WTC11 (cell line): ENCODE data around the gene TENT4B. TPM values are rescaled to one million over a fixed set of nuclear protein-coding genes. Genes with fewer than 3 reads are reported as not detected.

Experiments used
- ATAC-seq: fragments of 200-7000 bp; cut with Tn5 transposase; 2 replicates; pipeline ENCODE4 v1.10.0; 2021; ENCODE audit warnings: mild to moderate bottlenecking, moderate library complexity
- CTCF ChIA-PET: fragments of 300-600 bp; sonication (Branson Sonifier 250); formaldehyde crosslinking; loops from one replicate; lab custom pipeline; 2021; ENCODE audit warnings: antibody characterized with exemption; lab: Charles Lee
- POLR2A ChIA-PET: fragments of 350-600 bp; sonication (Branson Sonifier 250); formaldehyde crosslinking; loops from one replicate; lab custom pipeline; 2021; ENCODE audit warnings: antibody characterized with exemption; lab: Charles Lee
- DNase-seq: peaks from one replicate; pipeline ENCODE4 v3.0.0; 2021; ENCODE audit warnings: low spot score
- H3K27ac Mint-ChIP-seq: 2 replicates; pipeline ENCODE4 v1.8.0; 2021; ENCODE audit warnings: mixed read lengths
- H3K27me3 Mint-ChIP-seq: 2 replicates; pipeline ENCODE4 v1.8.0; 2021; ENCODE audit warnings: low read depth, mild to moderate bottlenecking, moderate library complexity, mixed read lengths
- H3K36me3 Mint-ChIP-seq: 2 replicates; pipeline ENCODE4 v1.8.0; 2021; ENCODE audit warnings: mixed read lengths
- H3K4me1 Mint-ChIP-seq: 2 replicates; pipeline ENCODE4 v1.8.0; 2022; ENCODE audit warnings: mixed read lengths
- H3K4me3 Mint-ChIP-seq: 2 replicates; pipeline ENCODE4 v1.8.0; 2021; ENCODE audit warnings: mild to moderate bottlenecking, moderate library complexity, mixed read lengths
- H3K9me3 Mint-ChIP-seq: 2 replicates; pipeline ENCODE4 v1.8.0; 2021; ENCODE audit warnings: mixed read lengths
- AR ChIP-seq: fragments of 250-450 bp; sonication (Bioruptor Pico); IDR thresholded peaks from 2 replicates; pipeline ENCODE4 v1.9.0; 2021; ENCODE audit warnings: mild to moderate bottlenecking
- ATF2 ChIP-seq: sonication (generic); formaldehyde crosslinking; IDR thresholded peaks from 2 replicates; pipeline ENCODE4 v1.8.1; 2022; ENCODE audit warnings: low read depth, missing genetic modification reagents, borderline replicate concordance
- CREM ChIP-seq: sonication (generic); formaldehyde crosslinking; IDR thresholded peaks from 2 replicates; pipeline ENCODE4 v1.8.1; 2022; ENCODE audit warnings: mild to moderate bottlenecking, missing genetic modification reagents, moderate library complexity
- E2F1 ChIP-seq: sonication (generic); formaldehyde crosslinking; IDR thresholded peaks from 2 replicates; pipeline ENCODE4 v1.8.0; 2022; ENCODE audit warnings: mild to moderate bottlenecking, missing genetic modification reagents
- E2F5 ChIP-seq: sonication (generic); formaldehyde crosslinking; IDR thresholded peaks from 2 replicates; pipeline ENCODE4 v1.8.1; 2022; ENCODE audit warnings: mild to moderate bottlenecking, moderate library complexity, missing genetic modification reagents
- ETV6 ChIP-seq: sonication (generic); formaldehyde crosslinking; IDR thresholded peaks from 2 replicates; pipeline ENCODE4 v1.8.1; 2022; ENCODE audit warnings: mild to moderate bottlenecking, missing genetic modification reagents
- FOXP4 ChIP-seq: sonication (generic); formaldehyde crosslinking; IDR thresholded peaks from 2 replicates; pipeline ENCODE4 v1.8.0; 2022; ENCODE audit warnings: mild to moderate bottlenecking, missing genetic modification reagents
- NR2C2 ChIP-seq: sonication (generic); formaldehyde crosslinking; IDR thresholded peaks from 2 replicates; pipeline ENCODE4 v1.8.0; 2022; ENCODE audit warnings: mild to moderate bottlenecking, missing genetic modification reagents
- STAT6 ChIP-seq: sonication (generic); formaldehyde crosslinking; conservative IDR thresholded peaks from 2 replicates; pipeline ENCODE4 v1.8.1; 2023; ENCODE audit warnings: mild to moderate bottlenecking, low read depth, missing genetic modification reagents, moderate library complexity
- USF2 ChIP-seq: sonication (generic); formaldehyde crosslinking; IDR thresholded peaks from 2 replicates; pipeline ENCODE4 v1.8.1; 2023; ENCODE audit warnings: mild to moderate bottlenecking, missing genetic modification reagents, moderate library complexity
- ZMAT4 ChIP-seq: fragments of 250-450 bp; sonication (Bioruptor Pico); IDR thresholded peaks from 2 replicates; pipeline ENCODE4 v1.9.0; 2021; ENCODE audit warnings: mild to moderate bottlenecking
- ZNF219 ChIP-seq: sonication (generic); formaldehyde crosslinking; IDR thresholded peaks from 2 replicates; pipeline ENCODE4 v1.8.0; 2023; ENCODE audit warnings: missing genetic modification reagents, mild to moderate bottlenecking, borderline replicate concordance
- ZNF232 ChIP-seq: sonication (generic); formaldehyde crosslinking; IDR thresholded peaks from 2 replicates; pipeline ENCODE4 v1.8.0; 2022; ENCODE audit warnings: mild to moderate bottlenecking, missing genetic modification reagents
- ZNF416 ChIP-seq: fragments of 250-450 bp; sonication (Bioruptor Pico); IDR thresholded peaks from 2 replicates; pipeline ENCODE4 v1.9.0; 2021; ENCODE audit warnings: mild to moderate bottlenecking, inconsistent platforms
- ZNF423 ChIP-seq: fragments of 250-450 bp; sonication (Bioruptor Pico); IDR thresholded peaks from 2 replicates; pipeline ENCODE4 v2.1.2; 2022; ENCODE audit warnings: mild to moderate bottlenecking, moderate library complexity
- total RNA-seq: library from RNA; stranded (reverse); gene quantifications from 3 replicates; pipeline ENCODE4 v1.2.3, GENCODE V29; 2021

The TENT4B gene
- total RNA-seq, 1 experiment from 2014 or later: 14.3 TPM

GRCh38 chr16:50133214-50133613, 19.9 kb upstream of the TENT4B start:
- POLR2A ChIA-PET: no interaction called here
- CTCF ChIA-PET: interaction anchor here (1.8 kb wide), 1 partner anchor 77 kb away, joined by 5 read pairs; no protein-coding TSS in a partner anchor

More at GRCh38 chr16:50133214-50133613, 19.9 kb upstream of the TENT4B start:
- no peak for DNase-seq
- TF ChIP-seq E2F1 (CRISPR knock-in tag) (no peak), USF2 (CRISPR knock-in tag) (no peak), ZMAT4 (CRISPR knock-in tag) (no peak), E2F5 (CRISPR knock-in tag) (no peak), ZNF232 (CRISPR knock-in tag) (no peak), ATF2 (no peak), FOXP4 (CRISPR knock-in tag) (no peak), ETV6 (no peak), ZNF219 (no peak), CREM (CRISPR knock-in tag) (no peak), NR2C2 (CRISPR knock-in tag) (no peak), AR (CRISPR knock-in tag) (no peak), ZNF423 (no peak), ZNF416 (CRISPR knock-in tag) (no peak), STAT6 (CRISPR knock-in tag) (no peak)
- Mint-ChIP-seq H3K9me3 (no peaks in the 10 kb centered on the region), H3K36me3 (no peaks in the 10 kb centered on the region), H3K4me3 (no peak overlapping the region), H3K27me3 (no peaks in the 10 kb centered on the region; the same call in 1 of the 2 replicates), H3K4me1 (no peaks in the 10 kb centered on the region), H3K27ac (no peak overlapping the region)
- no peak for ATAC-seq
